Medulla oblongata (tissue), 1 donor: ENCODE results near the gene PDCL2.
"Not testable (repeated sequence)": the region's sequence is repeated elsewhere in the genome, so short reads cannot be mapped to it uniquely, and the experiment has no call there.

ENCODE experiments used
- DNase-seq: peaks from one replicate; pipeline ENCODE4 v3.0.0-alpha.2; 2015; ENCODE audit errors: extremely low spot score

The PDCL2 gene

DNA sequence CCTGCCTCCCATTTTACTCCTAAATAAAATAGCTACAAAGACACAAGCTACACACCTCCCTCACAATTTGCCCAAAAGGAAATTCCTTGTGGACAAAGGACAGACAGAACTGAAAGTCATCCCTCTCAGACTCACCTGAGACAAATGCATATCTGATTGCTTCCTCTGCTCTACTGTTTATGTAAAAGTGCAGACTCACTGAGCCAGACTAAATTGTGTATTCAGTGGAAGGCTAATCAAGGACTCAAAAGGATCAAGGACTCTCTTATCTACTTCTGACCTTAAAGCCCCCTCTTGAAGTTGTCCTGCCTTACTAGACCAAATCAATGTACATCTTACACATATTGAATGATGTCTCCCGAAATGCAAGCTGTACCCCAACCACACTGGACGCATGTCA lies 3.9 kb downstream of the PDCL2 start:
- no peak for DNase-seq

DNA sequence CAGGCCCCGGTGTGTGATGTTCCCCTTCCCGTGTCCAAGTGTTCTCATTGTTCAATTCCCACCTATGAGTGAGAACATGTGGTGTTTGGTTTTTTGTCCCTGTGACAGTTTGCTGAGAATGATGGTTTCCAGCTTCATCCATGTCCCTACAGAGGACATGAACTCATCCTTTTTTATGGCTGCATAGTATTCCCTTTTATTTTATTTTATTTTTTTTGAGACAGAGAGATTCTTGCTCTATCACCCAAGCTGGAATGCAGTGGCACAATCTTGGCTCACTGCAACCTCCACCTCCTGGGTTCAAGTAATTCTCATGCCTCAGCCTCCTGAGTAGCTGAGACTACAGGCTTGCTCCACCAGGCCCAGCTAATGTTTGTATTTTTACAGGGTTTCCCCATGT lies 9.3 kb downstream of the PDCL2 start:
- DNase-seq, result not testable (repeated sequence)

DNA sequence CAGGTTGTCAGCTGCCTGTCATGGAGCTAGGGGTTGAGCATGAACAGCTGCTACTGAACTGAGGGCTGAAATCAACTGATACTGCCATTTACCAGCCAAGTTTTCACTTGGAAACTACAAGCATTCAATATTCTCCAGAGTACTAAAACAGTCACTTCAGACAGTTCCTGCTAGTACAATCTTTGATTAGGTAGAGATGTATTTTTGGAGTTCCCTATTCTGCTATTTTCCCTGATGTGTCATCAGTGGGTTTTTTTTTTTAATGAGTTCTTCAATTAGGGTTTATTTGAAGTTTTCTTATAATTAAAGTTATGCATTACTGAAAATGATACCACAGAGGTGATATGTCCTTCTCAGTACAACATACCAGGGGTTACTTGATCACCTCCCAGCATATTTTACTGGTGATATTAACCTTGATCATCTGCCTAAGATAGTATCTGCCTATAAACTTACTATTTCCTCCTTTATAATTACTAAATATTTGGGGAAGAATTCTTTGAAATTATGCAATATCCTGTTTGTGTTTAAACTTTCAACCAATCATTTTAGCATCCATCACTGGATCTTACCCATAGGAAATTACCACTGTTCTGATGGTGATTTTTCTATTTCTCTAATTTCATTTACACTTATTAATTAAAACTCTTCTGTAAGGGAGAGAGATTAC lies 13.6 kb downstream of the PDCL2 start:
- no peak for DNase-seq

DNA sequence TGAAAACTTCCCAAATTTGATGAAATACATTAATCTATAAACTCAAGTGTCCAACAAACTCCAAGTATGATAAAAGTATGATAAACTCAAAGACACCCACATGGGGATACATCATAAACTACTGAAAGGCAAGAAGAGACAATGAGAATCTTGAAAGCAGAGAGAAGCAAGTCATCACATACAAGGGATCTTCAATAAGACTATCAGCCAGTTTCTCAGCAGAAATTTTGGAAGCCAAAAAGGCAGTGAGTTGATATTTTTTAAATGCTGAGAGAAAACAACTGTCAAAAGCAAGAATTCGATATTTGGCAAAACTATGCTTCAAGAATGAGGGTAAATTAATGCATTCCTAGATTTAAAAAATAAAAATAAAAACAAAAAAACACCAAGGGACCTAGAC lies 16.5 kb downstream of the PDCL2 start:
- no peak for DNase-seq

DNA sequence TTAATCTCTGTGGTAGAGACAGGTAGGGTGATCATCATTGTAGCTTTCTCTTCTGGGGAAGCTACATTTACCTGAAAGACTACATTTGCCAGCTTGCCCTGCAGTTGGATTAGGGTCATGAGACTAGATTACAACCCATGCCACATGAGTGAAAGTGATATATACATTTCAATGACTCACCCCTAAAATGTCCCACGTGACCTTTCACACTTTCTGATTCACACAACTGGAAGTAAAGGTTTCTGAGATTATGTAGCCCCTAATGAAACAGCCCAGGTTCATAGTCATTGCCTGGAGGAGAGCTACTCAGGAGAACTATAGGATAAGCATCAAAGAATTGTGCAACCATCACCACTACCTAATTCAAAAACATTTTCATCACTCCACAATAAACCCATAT lies 17.8 kb downstream of the PDCL2 start:
- DNase-seq, result no peak

DNA sequence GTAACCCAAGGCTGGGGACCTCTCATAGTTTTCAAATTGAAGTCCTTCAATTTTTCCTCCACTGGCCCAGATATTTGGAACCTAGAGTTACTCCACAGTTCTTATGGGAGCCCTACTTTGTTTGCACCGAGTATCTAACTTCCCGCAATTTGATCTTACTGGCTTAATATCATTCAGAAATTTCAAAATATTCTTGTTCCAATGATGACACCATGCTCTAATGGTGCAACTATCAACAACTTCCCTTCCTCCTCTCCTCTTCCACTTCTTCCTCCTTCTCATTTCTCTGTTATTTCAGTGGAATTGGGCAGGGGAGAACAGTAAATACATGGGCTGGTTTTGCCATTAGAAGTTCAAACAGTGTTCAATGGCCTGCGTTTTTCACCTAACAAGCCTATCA lies 20.2 kb downstream of the PDCL2 start:
- no peak for DNase-seq

DNA sequence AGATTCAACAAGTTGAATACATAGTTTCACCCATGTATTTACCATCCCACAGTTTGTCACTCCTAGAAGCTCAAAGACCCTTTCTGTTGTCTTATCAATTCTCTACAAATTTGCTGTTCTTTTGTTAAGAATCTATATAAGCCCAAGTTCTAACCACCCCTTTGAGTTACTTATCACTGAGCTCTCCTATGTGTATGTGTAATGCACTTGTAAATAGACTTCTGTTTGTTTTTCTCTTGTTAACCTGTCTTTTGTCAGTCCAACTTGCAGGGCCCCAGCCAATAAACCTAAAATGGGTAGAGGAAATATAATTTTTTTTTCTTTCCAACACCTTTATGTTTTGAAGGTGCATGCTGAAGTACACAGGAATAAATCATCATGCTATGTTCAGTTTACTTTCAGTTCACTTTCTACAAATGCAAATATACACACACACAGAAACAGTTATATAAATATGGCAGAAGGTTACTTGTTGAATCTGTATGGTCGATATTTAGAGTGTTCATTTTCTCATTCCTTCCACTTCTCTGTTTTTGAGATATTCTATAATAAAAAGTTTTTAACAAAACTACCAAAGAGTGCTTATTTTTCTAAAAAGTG lies 23.0 kb downstream of the PDCL2 start:
- DNase-seq, result no peak

DNA sequence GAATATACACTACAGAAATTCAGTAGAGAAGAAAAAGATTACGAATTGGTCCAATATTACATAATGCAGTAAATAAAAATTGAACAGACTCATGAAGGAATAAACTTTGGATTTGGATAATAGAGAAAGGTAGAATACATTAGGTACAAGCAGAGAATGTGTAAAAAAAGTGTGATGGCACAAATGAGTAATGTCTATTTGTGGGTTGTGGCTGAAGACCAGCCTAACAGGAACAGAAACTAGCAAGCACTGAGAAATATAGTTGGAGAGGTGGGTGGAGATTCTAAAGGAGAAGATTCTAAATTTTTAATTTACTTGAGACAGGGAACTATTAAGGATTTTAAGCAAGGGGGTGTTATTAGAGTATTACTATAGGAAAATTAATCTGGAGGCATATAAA lies 30.2 kb downstream of the PDCL2 start:
- peak; percentile 65 for DNase-seq

DNA sequence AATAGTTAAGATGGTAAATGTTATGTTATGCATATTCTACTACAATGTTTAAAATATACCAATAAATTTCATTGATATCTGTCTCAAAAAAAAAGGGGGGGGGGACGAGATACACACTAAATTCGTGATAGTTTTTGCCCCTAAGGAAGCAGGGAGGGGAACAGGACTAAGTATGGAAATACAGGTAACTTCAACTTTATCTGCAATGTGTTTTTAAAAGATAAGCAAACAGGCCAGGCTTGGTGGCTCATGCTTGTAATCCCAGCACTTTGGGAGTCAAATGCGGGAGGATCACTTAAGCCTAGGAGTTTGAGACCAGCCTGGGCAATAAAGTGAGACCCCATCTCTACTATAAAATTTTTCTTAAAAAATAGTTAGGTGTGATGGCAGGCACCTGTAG lies 31.9 kb downstream of the PDCL2 start:
- no peak for DNase-seq

DNA sequence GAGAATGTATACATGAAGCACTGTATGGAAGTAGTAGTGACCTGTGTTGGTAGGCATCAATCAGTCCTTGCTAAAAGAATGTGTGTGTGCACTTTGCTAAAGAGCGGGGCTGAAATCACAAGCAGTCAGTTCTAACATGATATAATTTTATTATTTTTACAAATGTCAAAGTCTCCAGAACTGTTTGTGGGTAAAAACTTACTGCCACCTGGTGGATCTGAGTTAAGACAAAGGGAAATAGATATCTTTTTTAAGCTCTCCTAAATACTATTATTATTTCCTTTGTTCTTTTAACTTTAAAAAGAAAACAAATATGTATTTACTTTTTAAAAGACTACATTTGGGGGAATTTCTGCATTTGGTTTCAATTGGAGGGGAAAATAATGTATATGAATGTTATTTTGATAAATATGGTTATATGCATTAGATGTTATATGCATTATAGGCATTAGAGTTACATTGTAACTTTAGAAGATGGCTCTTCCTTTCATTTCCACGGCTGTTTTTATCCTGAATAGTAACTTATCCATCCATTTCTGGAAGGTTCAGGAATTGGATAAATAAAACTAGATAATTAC lies 37.5 kb downstream of the PDCL2 start:
- DNase-seq, result peak; percentile 52

DNA sequence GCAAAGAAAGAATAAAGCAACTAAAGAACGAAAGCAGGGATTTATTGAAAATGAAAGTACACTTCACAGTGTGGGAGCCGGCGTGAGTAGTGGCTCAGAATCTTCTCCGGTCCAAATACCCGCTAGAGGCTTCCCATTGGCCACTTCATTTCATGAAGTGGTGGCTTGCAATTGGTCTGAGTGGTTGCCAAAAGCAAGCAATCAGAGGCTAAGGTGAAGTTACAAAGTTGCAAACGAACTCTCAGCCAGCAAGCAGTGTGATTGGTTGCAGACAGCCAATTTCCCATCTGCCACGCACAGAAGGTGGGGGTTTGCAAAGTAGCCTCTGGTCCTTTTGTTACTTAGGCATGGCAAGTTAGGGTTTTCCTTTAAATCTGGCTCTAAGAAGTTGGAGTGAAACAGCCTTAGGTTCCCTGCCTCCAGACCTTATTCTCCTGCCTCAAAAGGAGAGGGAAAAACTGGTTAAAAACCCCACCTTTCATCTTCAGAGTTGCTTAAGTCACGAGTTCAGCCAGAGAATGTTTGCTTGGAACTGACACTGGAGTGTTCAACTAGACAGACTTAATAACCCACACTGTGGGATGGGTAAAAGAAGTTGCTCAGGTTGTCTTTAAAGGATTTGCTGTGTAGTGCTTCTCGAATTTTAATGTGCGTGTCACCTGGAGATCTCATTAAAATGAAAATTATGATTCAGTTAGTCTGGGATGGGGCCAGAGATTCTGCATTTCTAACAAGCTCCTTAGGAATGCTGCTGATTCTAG lies 38.4 kb downstream of the PDCL2 start:
- peak; percentile 31 for DNase-seq

DNA sequence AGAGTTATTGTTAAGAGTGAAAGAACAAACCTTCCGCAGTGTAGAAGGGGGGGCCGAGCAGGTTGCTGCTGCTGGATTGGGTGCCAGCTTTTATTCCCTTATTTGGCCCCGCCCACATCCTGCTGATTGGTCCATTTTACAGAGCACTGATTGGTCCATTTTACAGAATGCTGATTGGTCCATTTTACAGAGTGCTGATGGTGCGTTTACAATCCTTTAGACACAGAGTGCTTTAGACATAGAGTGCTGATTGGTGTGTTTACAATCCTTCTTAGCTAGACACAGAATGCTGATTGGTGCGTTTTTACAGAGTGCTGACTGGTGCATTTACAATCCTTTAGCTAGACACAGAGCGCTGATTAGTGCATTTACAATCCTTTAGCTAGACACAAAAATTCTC lies 40.1 kb downstream of the PDCL2 start:
- DNase-seq, result not testable (repeated sequence)

DNA sequence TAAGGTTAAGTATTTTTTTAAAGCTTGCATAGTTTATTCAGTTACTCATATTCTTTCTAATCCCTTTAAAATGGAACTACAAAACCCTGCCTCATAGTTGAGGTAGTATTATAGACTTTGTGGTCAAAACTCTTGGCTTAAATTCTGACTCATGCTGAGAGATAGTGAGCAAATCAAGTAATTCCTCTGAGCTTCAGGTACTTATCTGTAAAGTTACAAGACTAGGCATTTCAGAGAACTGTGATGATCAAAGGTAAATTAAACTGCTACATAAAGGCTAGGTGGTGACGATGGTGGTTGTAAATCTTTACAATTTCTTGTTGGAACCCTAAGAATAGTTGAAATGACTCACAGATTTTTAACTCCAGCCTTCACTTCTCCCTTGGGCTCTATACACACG lies 42.2 kb downstream of the PDCL2 start:
- DNase-seq, result no peak

DNA sequence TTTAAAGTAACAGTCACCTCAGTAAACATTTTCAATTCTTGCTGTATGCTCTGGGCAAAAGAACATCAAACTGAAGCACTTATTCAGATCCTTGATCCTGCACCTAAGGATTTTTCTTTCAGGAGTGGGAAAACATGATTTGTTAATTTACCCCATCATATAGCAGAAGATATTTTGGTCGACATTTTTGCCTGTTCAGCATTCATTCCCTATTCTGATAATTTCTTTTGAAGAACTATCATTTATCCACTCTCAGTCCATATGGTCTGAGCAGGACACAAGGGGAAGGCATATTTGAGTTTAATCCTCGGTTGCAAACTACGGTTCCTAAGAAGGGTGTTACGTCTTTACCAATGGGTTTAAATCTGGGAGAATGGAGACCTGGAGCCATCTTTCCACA lies 44.1 kb downstream of the PDCL2 start:
- DNase-seq, result no peak

DNA sequence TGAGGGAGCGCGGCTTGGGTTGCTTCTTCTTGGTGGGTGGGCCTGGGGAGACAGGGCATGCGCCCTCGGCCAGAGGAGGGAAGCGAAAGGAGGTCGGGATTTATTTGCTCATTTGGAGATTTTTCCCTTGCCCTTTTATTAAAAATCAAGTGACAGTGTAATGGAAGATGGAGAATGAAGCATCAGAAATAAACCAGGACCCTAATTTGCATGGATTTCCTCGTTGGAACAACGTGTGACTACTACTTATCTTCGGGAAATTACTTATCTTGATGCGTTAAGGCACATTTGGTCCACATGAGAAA lies 44.6 kb downstream of the PDCL2 start:
- peak; percentile 69 for DNase-seq

DNA sequence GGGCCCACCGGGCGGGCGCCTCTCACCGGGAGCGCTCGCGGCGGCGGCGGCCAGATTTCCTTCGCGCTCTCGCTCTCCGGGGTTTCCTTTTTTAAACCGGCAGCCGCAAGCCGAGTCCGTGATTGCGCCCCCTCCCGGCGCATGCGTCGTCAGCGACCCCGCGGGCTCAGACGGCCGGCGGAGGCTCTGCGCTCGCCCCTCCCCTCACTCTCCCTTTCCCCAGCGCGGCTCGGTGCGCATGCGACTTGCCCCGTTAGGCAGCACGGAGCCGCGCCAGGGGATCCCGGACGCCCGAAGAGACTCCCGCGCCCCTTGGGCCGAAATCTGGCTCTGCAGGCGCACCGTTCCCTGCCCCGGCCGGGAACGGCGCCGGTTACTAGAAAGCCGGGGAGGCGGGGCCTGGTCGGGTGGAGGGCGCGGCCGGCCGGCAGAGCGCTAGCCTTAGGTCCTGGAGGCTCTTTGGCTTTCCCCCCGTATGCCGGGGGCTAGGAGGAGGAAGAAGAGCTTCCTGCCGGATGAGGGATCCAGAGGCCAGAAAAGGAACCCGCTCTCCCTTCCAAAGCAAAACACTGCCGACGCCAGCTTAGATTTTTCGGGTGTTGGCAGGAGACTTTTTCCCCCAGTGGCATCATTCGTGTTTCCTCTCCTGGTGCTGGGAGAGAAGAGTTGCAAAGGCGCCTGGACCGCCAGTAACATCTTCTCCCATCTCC lies 45.1 kb downstream of the PDCL2 start, which contains the start of gene CLOCK:
CLOCK (minus strand) TSS at position 154 of the 710 bp plus-strand sequence. CDS start 64,124 bp downstream, outside the sequence.
- peak; percentile 89 for DNase-seq

DNA sequence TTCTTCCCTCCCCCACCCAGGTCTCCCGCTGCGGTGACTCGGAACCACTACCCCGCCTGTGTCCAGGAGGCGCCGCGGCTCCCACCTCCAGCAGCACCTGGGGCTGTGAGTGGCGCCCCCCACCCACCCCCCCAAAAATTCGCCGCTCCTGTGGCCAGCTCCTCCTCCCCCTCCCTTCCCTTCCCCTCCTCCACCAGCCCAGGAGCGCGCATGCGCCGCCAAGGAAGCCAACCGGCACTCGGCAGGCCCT lies 45.6 kb downstream of the PDCL2 start:
- DNase-seq, result no peak

DNA sequence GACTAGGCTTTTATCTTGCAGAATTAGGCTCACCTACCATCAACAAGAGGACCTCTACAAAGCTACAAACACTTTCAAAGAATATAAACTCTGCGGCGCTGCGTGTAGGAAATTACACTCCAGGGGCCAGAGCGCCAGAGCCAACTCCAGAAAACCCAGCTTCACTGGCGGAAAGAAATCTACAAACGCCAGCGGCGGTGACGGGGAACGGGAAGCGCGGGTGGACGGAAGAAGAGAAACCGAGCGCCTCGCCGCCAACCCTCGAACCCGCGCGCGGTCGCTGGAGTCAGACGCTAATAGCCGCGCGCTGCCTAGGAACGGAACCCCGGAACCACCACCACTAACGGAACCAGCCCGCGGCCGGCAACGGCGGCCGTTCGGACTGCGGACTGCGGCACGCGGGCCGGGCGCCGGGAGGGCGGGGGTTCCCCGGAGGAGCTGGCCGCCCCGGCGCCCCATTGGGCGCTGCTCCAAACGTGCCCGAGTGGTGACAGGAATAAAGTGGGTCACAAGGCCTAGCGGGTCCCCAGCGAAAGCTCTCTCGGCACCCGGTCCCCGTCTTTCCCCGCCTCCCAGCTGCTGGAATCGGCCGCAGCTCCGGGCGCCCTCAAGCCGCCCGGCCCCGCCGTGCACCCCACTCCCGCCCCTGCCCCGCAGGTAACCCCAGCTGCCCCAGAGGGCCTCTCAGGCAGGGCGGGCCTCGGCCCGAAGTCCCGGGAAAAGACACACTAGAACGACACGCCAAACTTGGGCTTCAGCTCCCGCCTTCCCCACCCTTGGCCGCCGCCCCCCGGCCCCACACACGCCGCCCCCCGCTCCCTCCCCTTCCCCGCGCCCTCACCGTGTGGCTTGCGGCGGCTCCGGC lies 46.2 kb downstream of the PDCL2 start:
- peak; percentile 82 for DNase-seq

DNA sequence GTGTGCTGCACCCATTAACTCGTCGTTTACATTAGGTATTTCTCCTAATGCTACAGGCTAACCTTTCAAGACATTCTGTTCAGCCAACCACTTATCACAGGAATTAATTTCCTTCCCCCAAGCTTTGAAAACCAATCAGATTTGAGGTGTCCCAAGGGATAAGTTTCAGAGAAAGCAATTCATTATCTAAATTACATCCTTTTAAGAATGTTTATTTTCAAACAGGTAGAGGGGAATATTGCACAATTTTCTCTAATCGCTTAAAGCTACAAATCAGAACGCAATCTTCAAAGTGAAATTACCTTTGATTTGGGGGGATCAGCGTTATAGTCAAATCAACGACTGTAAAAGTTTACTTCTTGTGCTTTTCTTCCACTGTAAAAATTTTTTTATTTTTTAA lies 46.9 kb downstream of the PDCL2 start:
- peak; percentile 6 for DNase-seq

DNA sequence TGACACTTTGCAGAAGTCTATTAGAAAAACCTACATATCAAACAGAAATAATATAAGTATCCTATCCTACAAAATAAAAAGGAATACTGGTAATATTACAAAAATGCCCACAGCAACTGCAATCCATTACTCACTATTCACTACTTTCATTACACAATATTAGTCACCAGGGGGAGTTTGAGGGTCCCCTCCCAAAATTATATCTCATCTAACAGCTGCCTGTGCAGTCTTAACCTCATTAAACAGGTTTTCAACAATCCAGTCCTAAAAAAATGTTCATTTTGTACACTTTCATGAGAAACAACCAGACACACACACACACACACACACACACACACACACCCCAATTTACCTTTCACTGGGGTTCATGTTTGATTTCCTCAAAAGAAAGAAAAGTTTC lies 48.2 kb downstream of the PDCL2 start:
- no peak for DNase-seq

DNA sequence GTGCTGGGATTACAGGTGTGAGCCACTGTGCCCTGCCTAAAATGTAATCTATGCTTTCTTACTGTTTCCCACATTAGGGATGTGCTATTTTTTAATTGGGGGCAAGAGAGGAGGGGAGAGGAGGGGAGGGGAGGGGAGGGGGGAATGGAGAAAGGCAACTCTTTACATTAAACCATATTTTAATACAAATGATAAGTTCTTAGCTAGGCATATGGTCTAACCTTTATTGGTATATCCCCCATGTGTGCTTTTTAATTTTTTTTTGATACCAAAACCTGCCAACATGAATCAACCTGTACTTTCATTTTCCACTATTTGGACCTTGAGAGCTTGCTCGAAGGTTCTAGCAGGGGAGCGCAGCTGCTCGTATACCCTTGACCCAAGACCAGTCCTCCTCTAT lies 51.8 kb downstream of the PDCL2 start:
- DNase-seq, result no peak

DNA sequence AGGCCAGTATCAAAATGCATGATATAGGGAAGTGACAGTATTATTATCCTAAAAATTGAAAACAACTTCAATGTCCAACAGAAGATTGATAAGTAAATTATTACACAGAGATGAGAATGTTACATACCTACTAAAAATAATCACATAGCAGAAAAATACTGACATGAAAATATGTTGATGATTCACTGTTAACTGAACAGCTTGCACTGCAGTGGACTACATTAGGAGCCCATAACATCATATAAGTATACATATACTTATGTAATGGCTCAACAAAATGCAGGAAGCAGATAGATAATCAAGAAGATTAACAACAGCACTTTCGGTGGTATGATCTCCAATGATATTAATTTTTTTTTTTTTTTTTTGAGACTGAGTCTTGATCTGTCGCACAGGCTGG lies 52.4 kb downstream of the PDCL2 start:
- DNase-seq, result no peak
